GM12873 (cell line): ENCODE measurements around the gene FUT3.

ENCODE experiments used
- CTCF ChIP-seq: IDR thresholded peaks from 2 replicates; pipeline ENCODE4 v1.5.1; 2012; ENCODE audit warnings: low read depth, mild to moderate bottlenecking, moderate library complexity, low read length, control low read depth; ENCODE audit not compliant: insufficient read depth; ENCODE audit errors: missing control alignments

The FUT3 gene

GRCh38 chr19:5851302-5851701 lies at the start of gene FUT3:
Gene FUT3 (minus strand): TSS chr19:5851449.
- TF ChIP-seq CTCF = no peak

- TF ChIP-seq CTCF = no peak
These were observed 49.7 kb upstream of the FUT3 start for GRCh38 chr19:5900976-5901375.

- no peak for TF ChIP-seq CTCF
These were observed 48.7 kb upstream of the FUT3 start for GRCh38 chr19:5899728-5900526.

- no peak for TF ChIP-seq CTCF
These were observed 46.1 kb upstream of the FUT3 start for GRCh38 chr19:5897189-5897969.

GRCh38 chr19:5896365-5897076 lies 45.3 kb upstream of the FUT3 start:
- no peak for TF ChIP-seq CTCF

GRCh38 chr19:5895890-5896289 lies 44.6 kb upstream of the FUT3 start:
- TF ChIP-seq CTCF = no peak

- TF ChIP-seq CTCF = no peak
These were observed 44.2 kb upstream of the FUT3 start for GRCh38 chr19:5895409-5895808.
